GM19324 (cell line): ENCODE results near the gene EIPR1.

ENCODE experiments used
- ATAC-seq: cut with Tn5 transposase; IDR thresholded peaks from one replicate; pipeline ENCODE4 v1.9.1; 2021; ENCODE audit warnings: mild to moderate bottlenecking, moderate library complexity; ENCODE audit not compliant: unreplicated experiment, low FRiP score

EIPR1 gene

DNA sequence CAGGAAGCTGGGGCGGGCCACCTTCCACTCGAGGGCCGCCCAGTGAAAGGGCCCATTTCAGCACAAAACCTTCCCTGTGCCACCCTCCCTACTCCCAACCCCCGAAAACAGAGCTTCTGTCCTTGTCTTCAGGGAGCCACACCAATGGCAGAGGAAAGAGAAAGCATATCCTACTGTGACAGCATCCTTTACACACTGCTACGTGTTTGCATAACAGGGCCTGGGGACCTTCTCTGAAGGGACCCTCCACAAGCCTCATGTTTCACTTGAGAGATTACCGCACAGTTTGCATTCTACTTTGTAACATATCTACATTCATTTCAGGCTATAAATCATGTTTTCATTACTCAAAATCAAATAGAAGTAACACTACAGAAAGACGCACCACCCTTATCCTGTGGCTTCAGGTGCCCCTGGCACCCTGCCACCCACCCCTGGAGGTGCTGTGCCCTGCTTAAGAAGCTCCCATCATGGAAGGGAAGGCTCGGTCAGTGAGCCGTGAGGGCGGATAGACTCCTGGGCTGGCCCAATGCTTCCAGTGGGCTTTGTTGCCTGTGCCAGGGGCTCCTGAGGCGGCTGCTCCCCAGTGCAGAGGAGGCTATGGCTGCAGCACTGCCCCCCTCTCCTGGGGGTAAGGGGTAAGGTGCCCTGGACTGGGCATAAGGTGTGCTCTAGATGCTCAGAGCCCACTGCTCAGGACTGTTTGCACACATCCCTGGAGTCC, 52.0 kb downstream of the EIPR1 start:
- ATAC-seq: no peak

DNA sequence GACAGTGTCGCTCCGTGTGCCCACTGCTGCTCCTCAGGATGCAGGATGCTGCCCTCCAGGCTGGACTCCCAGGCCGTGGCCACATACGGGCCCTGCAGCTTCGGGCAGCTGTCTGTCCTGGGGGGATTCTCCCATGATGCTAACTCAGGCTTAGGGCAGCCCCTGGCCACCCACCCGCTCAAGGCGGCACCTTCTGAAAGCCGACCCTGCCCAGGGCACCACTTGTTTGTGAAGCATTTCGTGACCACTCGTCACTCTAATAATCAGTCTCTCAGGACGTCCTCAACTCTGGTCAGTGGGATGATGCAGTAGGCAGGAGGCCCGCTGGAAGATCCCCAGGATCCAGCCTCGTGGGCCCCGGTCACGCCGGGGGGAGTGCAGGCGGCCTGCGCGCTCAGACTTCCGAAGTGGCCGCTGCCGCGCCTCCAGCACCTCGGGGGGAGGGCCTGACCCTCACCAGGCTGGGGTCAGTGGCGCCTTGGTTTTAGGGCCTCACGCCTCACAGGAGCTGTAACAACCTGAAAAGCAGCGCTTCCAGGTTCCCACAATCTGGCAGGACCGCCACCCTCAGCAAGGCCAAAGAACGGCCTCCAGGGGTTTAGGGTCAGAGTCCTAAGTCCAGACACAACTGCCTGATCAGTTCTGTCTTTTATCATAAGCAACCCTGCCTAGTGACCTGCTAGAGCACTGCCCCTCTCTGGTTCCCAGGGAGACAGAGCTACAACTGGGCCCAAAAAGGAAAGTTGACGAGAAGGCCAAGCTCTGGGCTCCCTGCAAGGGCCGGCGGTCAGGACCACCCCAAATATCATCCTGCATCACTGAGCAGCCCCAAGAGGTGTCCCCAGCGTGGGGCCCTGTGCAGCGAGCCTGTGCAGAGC, 53.0 kb downstream of the EIPR1 start:
- no peak for ATAC-seq

DNA sequence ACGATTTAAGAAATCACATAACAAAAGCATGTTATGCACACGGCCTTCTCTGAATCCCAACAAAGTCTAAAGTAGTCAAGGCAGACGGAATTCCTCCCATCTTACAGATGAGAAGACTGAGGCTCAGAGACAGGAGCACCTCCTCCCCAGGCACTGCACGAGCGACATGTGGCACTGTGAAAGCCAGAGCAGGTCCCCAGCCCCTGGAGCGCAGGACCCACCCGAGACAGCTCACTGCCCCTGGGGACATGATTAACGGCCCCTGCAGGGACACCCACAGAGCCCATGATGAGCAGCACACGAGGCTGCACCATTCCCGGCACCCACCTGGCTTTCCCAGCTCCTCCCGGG, 53.6 kb downstream of the EIPR1 start:
- ATAC-seq: no peak

GRCh38 chr2:3323360-3324035, 54.1 kb downstream of the EIPR1 start:
- ATAC-seq: no peak

DNA sequence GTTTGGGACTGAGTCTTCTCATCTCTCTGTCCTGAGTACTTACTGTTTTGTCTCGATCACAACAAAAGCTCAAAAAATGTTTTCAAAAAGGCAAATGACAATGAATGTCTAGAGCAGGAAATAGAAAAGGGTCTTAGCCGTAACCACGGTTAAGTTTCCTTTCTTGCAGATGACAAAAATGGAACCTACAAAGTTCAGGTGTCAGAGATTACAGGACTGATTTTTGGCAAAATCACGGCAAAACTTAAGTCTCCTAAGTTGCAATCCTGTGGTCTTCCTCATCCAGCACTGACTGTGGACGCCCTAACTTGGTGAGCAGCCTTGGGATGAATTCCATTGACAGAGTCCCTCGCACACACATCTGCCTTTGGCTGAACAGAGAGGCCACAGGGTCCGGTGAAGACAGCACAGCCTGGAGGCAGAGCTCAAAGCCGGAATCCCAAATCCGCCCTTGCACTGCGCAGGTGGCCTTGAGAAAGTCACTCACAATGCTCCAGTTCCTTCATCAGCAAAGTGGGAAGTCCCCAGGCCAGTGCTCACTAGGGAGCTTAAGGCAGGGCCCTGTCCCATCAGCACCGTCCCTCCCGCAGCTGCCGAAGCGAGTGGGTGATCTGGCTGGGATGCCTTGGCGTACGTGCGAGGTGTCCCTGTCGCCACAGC, 55.2 kb downstream of the EIPR1 start:
- ATAC-seq: no peak

DNA sequence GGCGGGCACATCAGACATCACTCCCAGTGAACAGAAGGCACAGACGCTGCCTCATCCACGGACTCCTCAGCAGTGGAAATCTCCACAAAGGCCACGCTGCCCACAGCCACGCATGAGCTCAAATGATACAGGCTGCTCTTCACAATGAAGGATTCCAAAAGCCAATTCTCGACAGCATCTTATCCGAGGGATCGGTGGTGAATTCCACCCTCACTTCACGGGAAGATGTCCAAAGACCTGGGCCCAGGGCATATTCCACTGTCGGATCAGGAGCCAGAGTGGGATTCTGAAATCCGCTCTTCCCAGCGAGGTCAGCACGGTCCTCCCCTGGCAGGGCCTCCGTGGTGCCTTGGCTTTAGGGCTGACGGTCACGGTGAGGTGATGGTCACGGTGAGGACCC, 55.8 kb downstream of the EIPR1 start:
- no peak for ATAC-seq

- ATAC-seq: no peak
Observed at GRCh38 chr2:3320910-3321605, 56.6 kb downstream of the EIPR1 start.

- no peak for ATAC-seq
Observed at GRCh38 chr2:3319745-3320566, 57.7 kb downstream of the EIPR1 start.

DNA sequence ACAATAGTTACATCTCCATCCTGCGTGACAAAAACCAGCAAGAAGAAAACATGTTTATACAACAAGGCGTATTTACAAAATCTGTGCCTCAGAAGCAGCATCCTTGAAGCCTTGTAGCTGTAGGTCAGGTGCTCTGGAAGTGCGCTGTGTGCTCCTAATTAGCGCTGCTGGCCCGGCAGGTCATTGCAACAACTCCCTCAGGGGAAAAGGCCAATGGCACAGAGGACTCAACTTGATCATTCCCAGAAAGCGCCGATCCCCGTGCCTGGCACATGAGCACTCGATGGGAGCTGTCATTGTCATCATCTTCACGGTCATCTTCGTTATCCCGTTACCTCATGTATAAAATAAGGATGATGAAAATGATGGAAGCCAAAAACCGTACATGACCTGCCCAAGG, 58.5 kb downstream of the EIPR1 start:
- no peak for ATAC-seq

DNA sequence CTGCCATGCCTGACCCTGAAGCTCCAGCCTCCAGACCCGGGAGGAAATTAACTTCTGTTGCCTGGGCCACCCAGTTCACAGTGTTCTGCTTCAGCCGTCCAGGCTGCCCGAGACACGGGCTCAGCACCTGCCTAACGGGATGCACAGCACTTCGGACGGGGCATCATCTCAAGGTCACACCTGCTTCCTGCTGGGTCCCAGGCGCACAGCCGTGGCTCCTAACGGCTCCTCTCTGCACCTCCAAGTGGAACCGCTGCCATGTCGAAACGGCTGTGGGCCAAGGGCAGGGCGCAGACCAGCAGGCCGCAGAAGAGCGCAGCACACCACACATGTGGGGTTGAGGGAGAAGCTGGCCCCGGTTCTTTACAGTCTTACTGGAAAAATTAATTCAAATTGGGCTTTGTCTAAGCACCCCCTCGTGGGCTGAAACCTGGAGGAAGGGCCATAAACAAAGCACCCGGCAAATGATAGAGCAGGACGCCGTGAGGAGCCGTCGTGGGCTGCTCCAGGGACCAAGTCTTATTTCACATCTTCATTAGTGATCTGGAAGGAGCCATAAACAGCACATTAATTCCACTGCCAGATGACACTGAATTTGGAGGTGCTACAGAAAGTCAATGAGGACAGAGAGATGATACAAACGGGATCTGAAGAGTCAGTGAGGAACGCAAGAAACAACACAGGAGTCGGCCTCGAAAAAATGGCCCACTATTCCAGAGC, 59.6 kb downstream of the EIPR1 start:
- ATAC-seq: no peak

DNA sequence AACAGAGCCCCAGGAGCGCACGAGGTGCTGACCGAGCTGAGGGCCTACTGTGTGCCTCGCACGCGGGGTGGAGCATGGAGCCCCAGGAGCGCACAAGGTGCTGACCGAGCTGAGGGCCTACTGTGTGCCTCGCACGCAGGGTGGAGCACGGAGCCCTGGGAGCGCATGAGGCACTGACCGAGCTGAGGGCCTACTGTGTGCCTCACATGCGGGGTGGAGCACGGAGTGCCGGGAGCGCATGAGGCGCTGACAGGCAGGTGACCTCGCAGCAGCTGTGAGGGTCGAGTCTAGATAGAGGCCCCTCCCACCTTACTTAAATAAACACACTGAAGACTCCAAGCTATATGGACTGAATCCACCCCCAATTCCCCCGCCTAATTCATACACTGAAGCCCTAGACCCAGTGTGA, 60.3 kb downstream of the EIPR1 start:
- ATAC-seq: no peak

DNA sequence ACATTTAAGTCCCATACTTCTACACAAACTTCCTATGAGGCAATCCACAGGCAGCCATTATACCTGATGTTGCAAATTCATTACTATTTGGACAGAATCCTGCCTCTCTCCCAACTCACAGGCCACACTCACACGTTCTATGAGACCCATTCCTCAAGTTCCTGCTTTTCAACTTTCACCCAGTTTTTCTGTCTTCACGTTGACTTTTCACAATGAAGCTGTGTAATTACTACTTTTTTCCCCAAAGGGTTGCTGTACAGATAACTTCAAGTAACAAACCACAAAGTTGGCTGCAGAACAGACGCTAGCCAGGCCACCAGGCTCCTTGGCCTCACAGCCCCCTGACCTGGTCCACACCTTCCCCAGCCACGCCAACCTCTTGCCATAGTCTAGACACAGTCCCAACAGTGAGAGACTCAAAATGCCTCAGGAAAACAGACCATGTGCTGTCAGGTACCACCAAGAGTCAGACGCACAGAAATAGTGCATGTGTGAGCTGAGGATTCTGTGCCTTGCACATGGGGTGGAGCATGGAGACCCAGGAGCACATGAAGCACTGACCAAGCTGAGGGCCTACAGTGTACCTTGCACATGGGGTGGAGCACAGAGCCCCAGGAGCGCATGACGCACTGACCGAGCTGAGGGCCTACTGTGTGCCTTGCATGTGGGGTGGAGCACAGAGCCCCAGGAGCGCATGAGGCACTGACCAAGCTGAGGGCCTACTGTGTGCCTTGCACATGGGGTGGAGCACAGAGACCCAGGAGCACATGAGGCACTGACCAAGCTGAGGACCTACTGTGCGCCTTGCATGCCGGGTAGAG, 61.0 kb downstream of the EIPR1 start:
- no peak for ATAC-seq

GRCh38 chr2:3314626-3315025, 63.0 kb downstream of the EIPR1 start:
- ATAC-seq: no peak

- ATAC-seq: no peak
Observed at GRCh38 chr2:3313781-3314375, 63.7 kb downstream of the EIPR1 start.

DNA sequence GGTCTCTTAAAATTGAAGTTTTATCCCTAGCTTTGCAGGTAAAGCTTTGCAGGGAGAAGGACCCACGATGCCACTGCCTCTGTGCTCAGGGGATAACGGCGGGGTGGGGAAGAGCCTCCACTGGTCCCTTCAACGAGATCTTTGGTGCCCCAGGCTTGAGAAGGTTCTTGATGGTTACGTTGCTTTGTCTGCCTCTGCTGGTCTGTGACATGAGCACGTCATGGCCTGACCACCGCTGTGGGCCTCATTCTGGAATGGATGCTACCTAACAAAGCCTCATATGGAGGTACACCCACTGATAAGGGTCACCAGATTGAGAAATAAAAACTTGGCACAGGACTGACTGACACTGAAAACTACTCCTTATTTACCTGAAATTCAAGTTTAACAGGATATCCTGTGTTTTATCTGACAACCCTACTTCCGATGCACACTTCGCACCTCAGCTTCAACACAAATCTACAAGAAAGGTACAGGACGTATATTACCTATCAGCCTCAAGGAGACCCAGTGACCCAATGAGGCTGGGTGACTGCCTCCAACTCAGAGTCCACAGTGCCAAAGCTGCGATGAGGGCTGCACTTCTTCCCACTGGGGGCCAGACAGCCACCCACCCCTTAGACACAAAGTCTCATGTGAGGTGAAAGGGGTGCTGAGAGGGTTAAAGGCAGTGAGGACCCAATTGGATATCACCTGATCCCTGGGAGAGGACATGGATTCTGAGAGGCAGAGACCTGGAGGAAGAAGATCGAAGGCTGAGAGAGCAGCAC, 64.9 kb downstream of the EIPR1 start:
- ATAC-seq: no peak

DNA sequence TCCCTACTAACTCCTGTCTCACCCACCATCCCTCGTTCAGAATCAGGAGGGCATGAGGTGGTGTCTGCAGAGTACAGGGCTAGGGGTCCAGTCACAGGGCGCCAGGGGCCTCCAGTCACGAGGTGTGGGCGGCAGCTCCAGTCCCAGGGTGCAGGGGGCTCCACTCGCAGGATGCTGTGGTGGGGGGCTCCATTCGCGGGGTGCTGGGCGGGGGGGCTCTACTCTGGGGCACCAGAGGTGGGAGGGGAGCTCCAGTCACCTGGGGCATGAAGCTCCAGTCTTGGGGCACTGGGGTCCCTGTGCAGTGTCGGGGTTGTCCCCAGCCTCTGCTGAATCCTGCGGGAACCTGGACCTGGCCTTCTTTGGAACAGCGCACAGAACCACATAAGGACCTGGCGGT, 66.0 kb downstream of the EIPR1 start:
- no peak for ATAC-seq
